GM19455 (cell line): Measurements from ENCODE around the gene BATF.

ENCODE experiments used
- ATAC-seq: cut with Tn5 transposase; IDR thresholded peaks from one replicate; pipeline ENCODE4 v1.9.1; 2021; ENCODE audit not compliant: unreplicated experiment

The BATF gene

DNA sequence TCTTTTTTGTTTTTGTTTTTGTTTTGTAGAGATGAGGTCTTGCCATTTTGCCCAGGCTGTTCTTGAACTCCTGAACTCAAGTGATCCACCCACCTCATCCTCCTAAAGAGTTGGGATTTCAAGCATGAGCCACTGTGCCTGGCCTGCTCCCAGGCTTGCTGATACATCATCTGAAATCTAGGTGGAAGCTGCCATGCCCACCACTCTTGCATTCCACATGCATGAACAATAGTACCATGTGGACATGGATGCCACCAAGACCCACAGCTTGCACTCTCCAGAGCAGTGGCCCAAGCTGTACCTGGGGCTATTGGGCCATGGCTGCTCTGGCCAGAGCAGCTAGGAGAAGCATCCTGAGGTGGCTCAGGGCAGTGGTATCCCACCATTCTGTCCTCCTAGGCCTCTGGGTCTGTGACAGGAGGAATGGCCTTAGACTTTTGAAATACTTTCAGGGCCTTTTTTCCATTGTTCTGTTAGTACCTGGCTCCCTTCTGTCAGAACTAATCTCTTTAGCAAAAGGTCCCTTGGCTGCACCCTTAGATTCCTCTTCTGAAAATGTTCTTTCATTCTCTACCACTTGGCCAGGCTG is 69.8 kb downstream of the BATF start:
- ATAC-seq = no peak

DNA sequence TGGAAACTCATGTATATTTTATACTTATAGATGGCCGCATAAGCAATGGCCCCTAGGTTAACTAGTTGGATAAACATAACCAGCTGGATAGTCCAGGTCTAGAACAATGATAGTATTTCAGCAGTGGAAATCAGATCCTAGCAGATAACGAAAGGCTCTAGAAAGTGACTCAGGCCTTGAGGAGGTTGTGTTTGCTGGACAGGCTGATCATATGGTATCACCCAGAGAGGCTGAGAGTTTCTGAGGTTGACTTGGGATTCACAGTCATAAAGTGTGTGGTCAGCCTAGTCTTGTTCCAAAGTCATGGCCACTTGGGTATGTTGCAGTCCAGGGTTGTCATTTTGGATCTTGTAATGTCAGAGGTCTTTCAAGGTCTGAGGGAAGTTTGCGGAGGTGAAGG is 73.0 kb downstream of the BATF start:
- no peak for ATAC-seq
